ENCODE measurements around the gene ZFYVE28.

The ZFYVE28 gene

DNA sequence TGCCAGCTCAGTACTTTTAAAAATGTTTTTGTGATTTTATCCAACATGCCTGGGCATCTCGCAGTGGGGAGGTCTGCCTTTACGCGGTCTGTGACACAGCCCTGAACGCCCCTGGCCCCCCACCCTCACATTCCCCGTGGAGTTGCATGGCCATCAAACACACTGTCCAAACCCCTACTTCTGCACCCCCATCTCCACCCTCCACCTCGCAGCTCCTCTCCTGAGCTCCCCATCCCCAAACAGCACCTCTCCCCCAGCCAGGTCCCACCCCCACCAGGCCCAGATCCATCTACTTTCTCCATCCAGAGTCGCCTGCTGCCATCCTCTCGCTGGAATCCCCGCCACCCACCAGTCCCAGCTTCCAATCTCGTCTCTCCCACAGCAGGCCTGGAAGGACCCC is 9.5 kb downstream of the ZFYVE28 start:
- no peak for DNase-seq

DNA sequence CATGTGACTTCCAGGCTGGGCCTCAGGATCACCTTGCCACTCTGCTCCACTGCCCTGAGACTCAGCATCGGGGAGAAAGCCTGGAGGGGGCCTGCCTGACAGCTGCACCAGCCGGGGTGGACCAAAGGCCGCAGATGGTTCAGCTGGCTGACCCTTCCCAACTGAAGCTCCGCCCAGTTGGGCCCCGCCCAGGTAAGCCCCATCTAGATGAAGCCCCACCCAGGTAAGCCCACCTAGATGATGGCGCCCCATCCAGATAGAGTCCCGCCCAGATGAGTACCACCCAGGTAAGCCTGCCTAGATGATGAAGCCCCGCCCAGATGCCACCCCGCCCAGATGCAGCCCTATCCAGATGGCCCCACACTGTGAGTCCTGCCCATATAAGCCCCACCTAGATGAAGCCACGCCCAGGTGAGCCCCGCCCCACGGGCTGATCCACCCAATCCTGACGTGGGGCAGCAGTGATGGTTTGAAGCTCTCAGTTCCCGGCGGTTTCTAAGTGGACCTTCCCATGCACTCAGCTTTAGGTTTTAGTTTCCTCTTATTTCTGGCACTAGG is 10.0 kb downstream of the ZFYVE28 start:
- peak; percentile 29 to 53 for DNase-seq

DNA sequence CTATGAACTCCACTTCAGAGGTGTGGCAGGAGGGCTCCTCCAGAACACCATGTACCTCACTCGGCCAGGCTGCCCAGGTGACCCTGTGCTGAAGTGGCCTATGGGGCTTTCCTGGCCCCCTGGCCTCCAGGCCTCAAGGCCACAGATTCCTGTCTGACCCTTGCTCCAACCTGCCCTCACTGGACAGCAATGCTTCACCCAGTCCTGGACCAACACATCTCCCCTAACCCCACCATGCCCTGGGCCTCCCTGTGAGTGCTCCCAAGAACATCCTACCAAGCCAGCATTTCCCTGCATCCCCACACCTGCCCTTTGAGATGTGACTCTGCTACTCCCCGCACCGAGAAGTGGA is 10.5 kb downstream of the ZFYVE28 start:
- DNase-seq = no peak

DNA sequence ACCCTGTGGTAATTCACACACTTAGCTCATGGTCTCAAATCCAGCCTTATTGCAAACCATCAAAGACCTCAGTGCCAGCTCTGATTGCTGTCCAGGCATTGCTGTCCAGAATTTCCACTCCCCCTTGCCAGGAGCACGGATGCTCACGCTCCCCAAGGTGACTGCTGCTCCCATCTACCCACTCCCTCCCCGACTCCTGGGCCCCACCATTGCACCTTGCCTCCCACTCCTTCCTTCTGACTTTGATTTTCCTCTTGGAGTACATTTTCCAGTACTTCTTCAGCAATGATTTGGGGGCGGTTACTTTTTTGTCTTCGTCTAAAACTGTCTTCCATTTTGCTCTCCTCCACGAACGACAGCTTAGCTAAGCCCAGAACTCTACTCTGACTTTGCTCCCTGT is 11.5 kb downstream of the ZFYVE28 start:
- no peak for DNase-seq

DNA sequence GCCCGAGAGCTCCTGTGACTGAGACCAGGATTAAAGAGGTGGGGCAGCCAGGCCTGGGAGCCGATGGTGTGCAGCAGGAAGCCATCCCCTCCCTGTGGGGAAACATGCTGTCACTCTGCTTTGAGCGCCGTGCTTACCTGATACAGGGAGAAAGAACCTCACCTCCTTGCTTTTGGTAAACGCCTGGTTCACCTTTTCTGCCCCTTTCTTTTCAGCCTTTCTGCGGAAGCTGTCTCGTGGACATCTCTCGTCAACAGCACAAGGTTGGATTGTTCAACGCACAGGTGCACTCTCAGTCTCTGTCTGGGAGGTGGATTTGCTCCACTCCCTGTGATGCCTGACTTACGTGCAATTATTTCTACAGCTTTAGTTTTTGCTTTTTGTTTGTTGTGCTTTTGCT is 12.0 kb downstream of the ZFYVE28 start:
- no peak for DNase-seq

DNA sequence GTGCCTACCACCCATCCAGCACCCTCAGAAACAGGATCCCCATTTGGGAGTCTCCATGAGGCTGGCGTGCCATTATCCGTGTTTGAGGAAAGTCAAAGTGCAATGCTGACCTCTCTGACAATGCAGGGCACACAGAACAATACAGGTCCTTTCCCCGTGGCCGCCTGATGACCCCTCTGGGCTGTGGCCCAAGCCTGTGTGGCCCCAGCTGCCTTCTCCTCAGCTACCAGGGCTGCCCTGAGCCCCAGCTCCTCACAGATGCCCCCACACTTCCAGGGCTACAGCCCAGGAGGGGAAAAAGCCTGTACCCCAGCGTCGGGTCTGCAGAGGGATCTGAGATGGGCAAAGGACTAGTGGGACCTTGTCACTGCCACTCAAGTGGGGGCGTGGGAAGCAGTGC is 15.5 kb downstream of the ZFYVE28 start:
- DNase-seq = no peak

DNA sequence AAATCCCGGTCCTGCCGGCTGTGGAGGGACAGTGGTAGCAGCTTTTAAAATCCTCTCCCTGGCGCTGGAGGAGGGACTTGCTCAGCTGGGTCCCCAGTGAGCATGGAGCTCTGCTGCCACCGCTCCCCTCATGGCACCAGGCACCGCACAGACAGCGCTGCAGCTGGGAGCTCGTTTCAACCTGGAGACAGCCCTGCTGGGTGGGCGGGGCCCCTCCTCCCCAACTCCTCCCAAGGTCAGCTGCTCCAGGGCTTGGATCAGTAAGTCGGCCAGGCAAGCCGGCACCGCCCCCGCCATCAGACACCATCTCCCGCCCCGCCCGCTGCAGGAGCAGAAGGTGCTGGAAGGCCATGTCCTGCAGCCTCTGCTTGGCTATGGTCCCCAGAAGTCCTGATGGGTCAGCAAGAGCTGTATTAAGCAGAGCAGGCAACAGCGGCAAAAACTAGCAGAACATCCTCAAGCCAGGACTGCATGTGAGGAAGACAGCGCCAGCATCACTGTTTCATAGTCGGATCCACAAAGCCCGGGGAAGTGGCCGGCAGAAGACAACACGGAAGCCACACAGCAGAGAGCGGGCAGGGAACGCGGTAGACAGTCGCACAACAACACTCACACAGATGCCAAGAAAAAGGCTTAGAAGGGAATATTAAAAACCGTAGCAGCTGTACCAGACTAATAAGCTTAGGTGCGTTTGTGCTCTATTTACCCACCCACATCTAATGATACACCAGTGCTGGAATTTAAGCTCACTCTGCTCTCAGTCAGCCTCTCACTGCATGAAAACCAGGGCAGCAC is 16.2 kb downstream of the ZFYVE28 start:
- peak; percentile 11 to 33 for DNase-seq

DNA sequence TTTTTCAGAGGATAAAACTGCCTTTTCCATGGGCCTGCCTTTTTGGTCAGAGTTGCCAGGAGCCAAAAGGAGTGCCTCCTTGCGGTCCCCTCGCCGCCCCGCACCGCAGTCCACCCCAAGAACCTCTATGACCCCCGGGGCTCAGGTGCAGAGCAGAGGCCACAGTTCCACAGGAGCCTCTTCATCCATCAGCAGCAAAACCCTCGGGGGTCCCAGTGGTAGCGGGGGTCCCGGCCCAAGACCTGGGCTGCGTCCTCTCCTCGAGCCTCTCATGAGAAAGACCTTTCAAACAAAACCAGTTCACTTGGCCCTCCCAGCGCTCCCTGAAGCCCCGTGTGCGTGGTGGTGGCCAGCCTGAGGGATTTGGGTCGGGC is 16.8 kb downstream of the ZFYVE28 start:
- DNase-seq = no peak

DNA sequence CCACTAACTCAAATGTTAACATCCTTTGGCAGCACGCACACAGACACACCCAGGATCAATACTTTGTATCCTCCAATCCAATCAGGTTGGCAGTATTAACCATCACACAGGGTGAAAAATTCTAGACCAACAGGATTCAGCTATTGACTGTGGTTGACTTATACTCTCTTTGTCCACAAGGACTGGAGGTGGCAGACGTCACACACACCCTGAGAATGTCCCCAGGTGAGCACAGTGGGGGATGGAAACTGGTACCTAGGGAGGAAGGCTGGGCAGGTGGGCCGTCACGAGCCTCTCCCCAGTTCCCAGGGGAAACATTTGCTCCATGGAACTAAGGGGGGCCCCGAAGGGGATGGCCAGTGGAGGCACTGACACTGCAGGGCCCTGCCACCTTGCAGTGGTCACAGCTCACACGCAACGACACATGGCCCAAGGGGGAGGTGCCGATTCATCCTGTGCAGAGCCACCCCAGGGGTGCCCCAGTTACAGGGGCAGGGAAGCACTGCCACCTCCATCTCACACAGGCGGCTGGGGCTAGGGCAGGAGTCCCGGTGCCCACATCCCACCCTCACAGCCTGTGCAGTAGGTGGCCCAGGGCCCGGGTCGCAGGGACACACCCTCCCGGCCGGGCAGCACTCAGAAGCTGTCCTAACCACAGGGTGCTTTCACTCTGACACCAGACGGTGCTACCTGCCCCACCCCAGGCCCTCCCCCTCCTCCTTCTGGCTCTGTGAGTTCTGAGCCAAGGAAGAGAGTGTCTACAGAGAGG is 17.4 kb downstream of the ZFYVE28 start:
- DNase-seq = no peak

DNA sequence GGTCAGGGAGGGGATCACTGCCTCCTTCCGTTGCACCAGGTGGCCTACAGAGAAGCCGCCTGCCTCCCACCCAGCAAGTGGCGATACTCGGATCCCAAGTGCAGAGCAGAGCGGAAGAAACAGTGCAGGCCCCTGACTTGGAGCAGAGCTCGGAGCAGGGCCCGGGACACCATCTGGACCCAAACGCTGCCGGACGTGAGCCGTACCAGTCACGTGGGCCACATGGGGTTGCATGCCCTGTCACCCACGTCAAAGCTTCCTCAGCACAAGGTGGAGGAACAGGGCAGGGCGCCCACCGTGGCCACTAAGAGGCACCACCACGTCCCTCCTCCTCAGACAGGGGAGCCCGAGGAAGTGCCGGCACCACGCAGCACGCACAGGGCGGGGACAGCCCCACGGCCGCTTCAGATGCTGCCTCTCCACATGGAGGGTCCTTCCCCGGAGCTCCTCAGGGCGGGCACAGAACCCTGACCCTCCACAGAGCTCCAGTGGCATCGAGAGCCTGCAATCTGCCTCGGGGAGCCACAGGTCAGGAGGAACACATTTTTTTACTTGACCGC is 18.7 kb downstream of the ZFYVE28 start:
- DNase-seq = no peak

DNA sequence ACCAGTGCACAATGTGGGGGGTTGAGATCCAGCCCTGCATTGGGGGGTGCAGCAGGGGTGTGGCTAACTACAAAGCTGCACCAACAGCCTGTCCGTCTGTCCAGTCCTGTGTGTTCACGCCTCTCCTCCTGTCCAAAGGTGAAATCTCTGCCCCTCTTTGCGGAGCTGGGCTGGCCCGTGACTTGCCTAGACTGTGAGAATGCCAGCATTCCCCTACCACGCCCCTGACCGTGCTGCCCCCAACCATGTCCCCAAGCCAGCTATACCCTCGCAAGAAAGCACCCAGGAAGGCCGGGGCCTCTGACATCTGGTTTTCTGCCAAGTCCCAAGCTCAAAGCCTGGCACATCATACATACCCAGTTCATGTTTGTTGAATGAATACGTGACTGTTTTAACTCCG is 19.2 kb downstream of the ZFYVE28 start:
- DNase-seq = no peak

DNA sequence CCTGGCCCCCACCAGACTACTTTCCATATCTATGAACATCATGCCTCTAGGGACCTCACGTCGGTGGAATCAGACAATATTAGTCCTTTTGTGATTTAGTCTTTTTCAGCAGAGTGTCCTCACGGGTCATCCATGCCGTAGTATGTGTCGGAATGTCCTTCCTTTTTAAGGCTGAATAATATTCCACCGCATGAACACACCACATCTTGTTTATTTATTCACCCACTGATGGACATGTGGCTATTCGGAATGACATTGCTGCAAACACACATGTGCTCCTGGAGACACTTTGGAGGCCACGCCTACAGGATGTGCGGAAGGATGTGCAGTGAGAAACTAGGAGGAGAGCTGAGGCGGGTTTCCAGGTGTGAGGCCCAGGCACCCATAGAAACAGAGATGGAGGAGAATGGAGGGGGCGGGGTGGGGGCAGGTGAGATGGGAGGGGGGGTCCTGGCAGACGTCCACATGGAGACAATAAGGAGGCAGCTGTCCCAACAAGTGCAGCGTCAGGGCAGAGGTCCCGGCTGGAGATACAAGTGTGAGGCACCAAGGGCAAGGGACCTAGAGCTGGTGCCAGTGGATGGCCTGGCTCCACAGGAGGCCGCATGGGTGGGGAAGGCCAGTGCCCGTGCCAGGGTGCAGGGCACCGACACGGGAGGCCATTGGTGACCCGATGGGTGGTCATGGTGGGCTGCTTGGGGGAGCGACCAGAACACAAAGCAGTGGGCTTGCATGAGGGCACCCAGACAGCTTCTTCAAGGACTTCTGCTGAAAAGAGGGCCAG is 20.7 kb downstream of the ZFYVE28 start:
- no peak for DNase-seq

DNA sequence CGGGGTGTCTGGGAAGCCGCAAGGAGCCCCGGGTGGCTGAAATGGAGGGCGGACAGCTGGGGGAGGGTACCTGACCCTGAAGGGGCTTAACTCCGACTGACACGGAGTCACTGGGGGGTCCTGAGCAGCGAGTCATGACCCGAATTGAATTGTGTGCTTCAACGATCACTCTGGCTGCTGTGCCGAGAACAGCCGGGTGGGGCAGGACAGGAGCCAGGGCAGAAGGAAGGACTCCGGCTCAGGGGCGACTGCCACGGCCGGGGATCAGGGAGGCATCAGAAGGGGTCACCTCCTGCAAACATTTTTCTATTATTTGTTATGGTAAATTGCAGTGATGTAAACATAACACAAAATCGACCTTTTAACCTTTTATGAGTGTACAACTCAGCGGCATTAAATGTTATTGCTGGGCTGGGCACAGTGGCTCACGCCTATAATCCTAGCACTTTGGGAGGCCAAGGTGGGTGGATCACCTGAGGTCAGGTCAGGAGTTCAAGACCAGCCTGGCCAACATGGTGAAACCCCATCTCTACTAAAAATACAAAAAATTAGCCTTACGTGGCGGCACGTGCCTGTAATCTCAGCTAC is 21.6 kb downstream of the ZFYVE28 start:
- no peak for DNase-seq

DNA sequence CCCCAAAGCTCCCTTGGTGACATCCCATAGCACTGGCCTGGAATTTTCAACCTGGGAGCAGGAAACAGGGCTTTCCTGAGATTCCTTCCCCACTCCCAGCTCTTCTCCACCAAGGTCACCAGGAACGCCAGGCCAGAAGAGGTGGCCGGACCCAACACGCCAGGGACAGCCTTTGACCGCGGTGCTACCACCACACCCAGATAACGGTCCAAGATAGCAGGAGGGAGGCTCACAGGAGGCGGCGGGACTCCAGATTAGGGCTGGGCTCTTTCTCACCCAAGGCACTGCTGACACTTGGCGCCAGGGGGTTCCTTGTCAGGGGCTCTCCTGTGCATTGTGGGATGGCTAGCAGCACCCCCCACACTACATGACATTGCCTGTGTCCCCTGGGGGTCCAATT is 22.9 kb downstream of the ZFYVE28 start:
- no peak for DNase-seq

DNA sequence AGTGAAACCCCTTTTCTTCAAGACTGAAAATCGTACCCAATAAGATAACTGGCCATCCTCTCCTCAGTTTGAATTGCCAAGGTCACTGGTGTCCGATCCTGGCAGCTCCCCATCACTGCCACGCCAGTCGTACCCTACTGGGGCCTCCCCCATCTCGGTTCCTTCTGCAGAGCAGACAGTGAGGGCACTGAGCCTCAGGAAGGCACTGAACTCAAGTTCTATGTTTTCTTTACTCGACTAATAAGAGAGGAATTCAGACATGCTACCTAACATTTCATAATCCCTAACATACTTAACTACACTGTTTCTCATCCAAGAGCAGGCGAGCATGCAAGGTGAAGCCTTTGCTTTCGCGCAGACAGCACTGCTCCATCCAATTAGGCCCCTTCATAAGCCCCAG is 23.4 kb downstream of the ZFYVE28 start:
- DNase-seq = no peak

DNA sequence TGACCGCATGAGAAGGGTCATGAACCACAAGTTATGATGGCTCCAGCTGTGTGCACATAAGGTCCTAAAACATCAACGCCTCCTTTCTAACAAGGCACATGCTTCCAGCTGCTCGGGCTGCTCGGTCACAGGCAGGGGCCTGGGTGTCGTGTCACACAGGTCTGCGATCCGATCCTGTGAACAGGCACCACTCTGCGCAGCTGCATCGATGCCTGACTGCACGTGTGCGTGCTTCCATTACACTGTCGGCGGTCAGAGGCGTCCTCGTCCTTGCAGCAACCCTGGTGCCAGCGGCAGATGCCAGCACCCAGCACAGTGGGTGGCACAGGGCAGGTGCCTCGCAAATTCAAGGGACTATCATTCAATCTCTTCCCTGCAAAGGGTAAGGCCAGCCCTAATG is 23.9 kb downstream of the ZFYVE28 start:
- DNase-seq = no peak

DNA sequence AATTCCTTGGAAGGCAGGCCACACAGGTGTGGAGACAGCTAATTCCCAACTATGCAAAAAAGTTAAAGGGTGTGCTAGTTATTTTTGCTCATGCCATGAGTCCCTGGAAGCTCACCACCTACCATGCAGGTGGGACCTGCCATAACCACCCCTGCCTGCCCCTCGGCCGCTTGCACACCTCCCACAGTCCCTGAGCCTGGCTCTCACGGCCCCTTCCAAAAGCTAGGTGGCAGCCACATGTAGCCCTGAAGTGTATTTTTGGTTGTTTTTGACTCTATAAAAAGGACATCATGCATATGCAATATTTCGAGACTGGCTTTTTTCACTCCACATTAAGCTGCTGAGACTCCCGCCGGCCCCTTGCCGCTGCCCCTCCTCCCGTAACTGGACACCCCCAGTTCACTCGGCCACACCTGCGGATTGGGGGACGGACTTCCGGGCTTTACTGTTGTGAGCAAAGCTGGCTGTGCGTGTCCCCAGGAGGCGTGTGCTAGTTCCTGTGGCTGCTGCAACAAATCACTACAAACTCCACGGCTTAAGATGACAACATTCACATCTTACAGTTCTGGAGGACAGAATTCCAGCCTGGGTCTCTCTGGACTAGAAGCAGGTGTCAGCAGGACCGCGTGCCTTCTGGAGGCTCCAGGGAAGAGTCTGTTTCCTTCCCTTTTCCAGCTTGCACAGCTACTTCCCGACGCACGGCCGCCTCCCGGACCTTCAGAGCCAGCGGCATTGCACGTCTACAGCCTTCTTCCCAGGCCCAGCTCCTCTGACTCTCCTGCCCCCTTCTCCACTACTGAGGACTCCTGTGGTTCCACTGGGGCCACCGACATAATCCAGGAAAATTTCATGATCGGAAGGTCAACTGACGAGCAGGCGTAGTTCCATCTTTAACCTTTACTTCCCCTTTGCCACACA is 24.8 kb downstream of the ZFYVE28 start:
- DNase-seq = no peak

DNA sequence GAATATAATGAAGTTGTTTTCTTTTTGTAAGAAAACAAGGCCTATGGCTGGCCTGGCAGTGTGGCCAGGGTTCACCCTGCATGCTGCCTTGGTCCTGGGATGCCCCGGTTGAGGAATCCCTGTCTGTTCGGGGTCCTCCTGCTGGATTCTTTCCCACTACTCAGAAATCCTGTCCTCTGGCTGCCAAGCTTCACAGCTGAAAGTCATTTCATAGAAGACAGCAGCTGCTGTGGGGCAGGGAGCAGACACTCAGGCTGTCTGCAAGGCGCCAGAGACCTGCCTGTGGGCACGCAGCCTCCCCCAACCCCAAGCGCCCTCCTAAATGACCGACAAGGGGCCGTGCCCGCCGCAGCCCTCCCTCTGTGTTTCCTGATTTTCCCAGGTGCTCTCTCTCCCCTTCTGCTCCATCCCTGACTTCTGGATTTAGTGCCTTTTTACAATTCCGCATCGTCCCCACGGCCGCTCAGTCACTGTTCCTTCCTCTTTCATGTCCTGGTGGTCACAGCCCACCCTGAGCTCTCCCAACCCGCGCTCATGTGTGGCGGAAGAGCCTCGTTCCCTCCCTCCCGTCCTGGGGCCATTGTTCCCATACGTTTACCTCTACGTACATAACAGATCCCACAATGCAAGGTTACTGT is 27.5 kb downstream of the ZFYVE28 start:
- no peak for DNase-seq

DNA sequence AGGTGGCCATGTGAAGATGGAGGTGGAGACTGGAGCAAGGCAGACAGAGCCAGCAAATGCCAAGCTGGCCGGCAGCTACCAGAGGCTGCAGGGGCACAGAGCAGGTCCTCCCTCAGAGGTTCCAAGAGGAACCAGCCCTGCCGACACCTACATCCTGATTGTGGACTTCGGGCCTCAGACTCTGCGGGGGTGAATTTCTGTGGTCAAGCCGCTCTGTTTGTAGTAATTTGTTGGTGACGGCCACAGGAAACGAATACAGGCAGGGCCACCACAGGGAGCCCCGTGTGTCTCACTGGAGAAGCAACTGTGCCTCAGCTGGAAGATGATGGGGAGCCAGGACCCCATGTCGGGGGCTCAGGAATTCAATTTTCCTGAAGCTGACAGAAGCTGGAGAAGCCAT is 28.3 kb downstream of the ZFYVE28 start:
- no peak for DNase-seq

DNA sequence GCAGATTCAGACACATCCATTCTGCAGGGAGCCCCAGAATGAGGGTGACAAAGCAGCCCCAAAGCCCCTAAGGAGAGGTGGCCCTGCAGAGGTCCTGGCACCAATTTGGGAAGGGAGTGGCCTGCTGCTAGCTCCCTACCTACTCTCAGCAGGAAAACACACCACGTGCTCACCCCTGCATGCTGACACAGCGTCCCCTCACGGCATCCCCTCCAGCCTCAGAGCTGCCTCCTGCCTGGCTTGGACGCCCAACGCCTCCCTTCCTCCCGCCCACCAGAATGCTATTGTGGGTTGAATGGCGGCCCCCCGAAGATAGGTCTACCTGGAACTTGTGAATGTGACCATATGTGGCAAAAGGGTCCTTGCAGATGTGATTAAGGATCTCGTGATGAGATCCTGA is 28.8 kb downstream of the ZFYVE28 start:
- no peak for DNase-seq

All from activated CD4-positive, alpha-beta T cell treated with anti-CD3 and anti-CD28 coated beads, Interleukin-2, amount 50 U/mL, for 48 hours (primary cell).